Thyroid gland (tissue), 4 donors: ENCODE results near the gene EAF1.

Experiments
- POLR2A ChIP-seq, 2 donors: fragments of 450-650 bp; IDR thresholded peaks; one replicate each; pipeline ENCODE4 v1.6.1; 2017; ENCODE audit warnings: antibody characterized with exemption in 2 of 2, mild to moderate bottlenecking in 2 of 2, moderate library complexity in 1 of 2
- TF ChIP-seq, protein P1 (sequence below), 6 experiments: fragments of 200-600 bp in 3 of 6; fragments of 450-650 bp in 3 of 6; sonication (generic) in 3 of 6; IDR thresholded peaks; one replicate each; pipeline ENCODE4 v1.5.1; 2016 to 2019; ENCODE audit warnings: antibody characterized with exemption in 6 of 6, mild to moderate bottlenecking in 2 of 6, inconsistent platforms in 1 of 6, moderate library complexity in 1 of 6

DNA sequence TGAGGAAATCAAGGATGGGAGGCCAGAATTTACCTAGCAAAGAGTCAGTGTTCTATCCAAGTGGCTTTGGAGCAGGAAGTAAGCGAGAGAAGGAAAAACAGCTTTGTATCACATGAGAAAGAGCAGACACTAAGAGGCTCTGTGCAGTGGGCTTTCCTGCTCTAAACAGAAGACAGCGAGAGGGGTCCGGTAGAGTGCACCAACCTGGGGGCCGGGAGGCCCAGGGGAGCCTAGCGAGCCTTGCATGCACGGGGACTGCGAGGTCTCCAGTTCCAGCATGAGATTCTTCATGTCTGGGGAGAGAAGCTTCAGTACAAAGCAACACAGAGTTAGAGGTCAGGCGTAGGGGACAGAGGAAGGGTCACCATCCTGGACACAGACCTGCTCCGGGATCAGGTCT, 60.6 kb downstream of the EAF1 start:
- TF ChIP-seq, protein P1, sequence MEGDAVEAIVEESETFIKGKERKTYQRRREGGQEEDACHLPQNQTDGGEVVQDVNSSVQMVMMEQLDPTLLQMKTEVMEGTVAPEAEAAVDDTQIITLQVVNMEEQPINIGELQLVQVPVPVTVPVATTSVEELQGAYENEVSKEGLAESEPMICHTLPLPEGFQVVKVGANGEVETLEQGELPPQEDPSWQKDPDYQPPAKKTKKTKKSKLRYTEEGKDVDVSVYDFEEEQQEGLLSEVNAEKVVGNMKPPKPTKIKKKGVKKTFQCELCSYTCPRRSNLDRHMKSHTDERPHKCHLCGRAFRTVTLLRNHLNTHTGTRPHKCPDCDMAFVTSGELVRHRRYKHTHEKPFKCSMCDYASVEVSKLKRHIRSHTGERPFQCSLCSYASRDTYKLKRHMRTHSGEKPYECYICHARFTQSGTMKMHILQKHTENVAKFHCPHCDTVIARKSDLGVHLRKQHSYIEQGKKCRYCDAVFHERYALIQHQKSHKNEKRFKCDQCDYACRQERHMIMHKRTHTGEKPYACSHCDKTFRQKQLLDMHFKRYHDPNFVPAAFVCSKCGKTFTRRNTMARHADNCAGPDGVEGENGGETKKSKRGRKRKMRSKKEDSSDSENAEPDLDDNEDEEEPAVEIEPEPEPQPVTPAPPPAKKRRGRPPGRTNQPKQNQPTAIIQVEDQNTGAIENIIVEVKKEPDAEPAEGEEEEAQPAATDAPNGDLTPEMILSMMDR (IDR thresholded peaks at IDR 0.05) = no peak
- no peak for TF ChIP-seq POLR2A (IDR thresholded peaks at IDR 0.05)
